K562 (cell line): ENCODE data around the gene METAP1. TPM values are rescaled to one million over a fixed set of nuclear protein-coding genes. Genes with fewer than 3 reads are reported as not detected.
"Not testable (repeated sequence)": the region's sequence is repeated elsewhere in the genome, so short reads cannot be mapped to it uniquely, and the experiment has no call there.

Experiments
- ATAC-seq: fragments of 200-7000 bp; cut with Tn5 transposase; 3 replicates; pipeline ENCODE4 v1.9.1; 2020; ENCODE audit warnings: moderate library complexity
- BruUV-seq: library from RNA; stranded (reverse); fragments of 400-500 nt; replicated peaks from 2 replicates; lab custom pipeline; 2021; lab: Mats Ljungman, UMichigan
- CTCF ChIA-PET: fragments of 300-600 bp; formaldehyde crosslinking; extraction: SDS; loops from one replicate; lab custom pipeline; 2021; ENCODE audit warnings: low intra/inter-chr PET ratio; lab: Yijun Ruan, JAX
- POLR2A ChIA-PET: fragments of 300-600, 350-650 bp; sonication (Branson Sonifier 250); formaldehyde crosslinking; extraction: SDS; loops from one replicate; lab custom pipeline; 2021; ENCODE audit warnings: antibody characterized with exemption, inconsistent platforms; lab: Yijun Ruan, JAX
- DNase-seq, 4 experiments: peaks; one replicate each; pipeline versions ENCODE4 v3.0.0 to v3.0.0-alpha.2; 2011 to 2018; ENCODE audit warnings: low spot score in 3 of 4, mixed read lengths in 3 of 4; ENCODE audit errors: extremely low read depth in 1 of 4
- FAIRE-seq: peaks from 2 replicates; lab custom pipeline; 2011; peaks lifted over from hg19 to GRCh38; lab: Jason Lieb, UNC
- H2AFZ ChIP-seq: 2 replicates; pipeline ENCODE4 v1.6.0; 2011; ENCODE audit warnings: low read depth, low read length, control low read depth, inconsistent platforms
- H3K27ac ChIP-seq: fragments of 200-600 bp; 3 replicates; pipeline ENCODE4 v1.8.0; 2011; ENCODE audit warnings: low read depth, mild to moderate bottlenecking, control low read depth, inconsistent platforms, low read length, moderate library complexity, mixed read lengths; ENCODE audit errors: extremely low read depth
- H3K27me3 ChIP-seq, 2 experiments: fragments of 300-600 bp in 1 of 2; 2 replicates in 1 of 2; 3 replicates in 1 of 2; pipeline versions ENCODE4 v1.6.0 to v1.8.0; 2011; ENCODE audit warnings: inconsistent platforms in 2 of 2, low read length in 2 of 2, mild to moderate bottlenecking in 1 of 2, mixed read lengths in 1 of 2, moderate library complexity in 1 of 2; ENCODE audit not compliant: control insufficient read depth in 2 of 2, insufficient read depth in 2 of 2
- H3K36me3 ChIP-seq: fragments of 300-600 bp; 3 replicates; pipeline ENCODE4 v1.8.0; 2011; ENCODE audit warnings: mild to moderate bottlenecking, low read length, inconsistent platforms; ENCODE audit not compliant: control insufficient read depth, insufficient read depth
- H3K4me1 ChIP-seq, 2 experiments: fragments of 200-600 bp in 1 of 2; replicated peaks in 1 of 2; 2 replicates in 1 of 2; 3 replicates in 1 of 2; pipeline versions ENCODE4 v1.5.1 to v1.8.0; 2011; ENCODE audit warnings: inconsistent platforms in 2 of 2, low read length in 2 of 2, mild to moderate bottlenecking in 1 of 2, mixed read lengths in 1 of 2, moderate library complexity in 1 of 2; ENCODE audit not compliant: control insufficient read depth in 2 of 2, insufficient read depth in 2 of 2
- H3K4me2 ChIP-seq: 2 replicates; pipeline ENCODE4 v1.6.1; 2011; ENCODE audit warnings: low read length, control low read depth, inconsistent platforms, mixed read lengths; ENCODE audit not compliant: insufficient read depth
- H3K4me3 ChIP-seq: fragments of 200-600 bp; sonication (generic), shearing (Covaris generic); 2 replicates; pipeline ENCODE4 v1.5.1; 2016; ENCODE audit warnings: control low read depth, inconsistent platforms
- H3K79me2 ChIP-seq: fragments of 200-600 bp; 3 replicates; pipeline ENCODE4 v1.8.0; 2011; ENCODE audit warnings: low read length, inconsistent platforms; ENCODE audit not compliant: control insufficient read depth, insufficient read depth
- H3K9ac ChIP-seq, 2 experiments: 2 replicates each; pipeline versions ENCODE4 v1.6.0 to v1.6.1; 2011; ENCODE audit warnings: low read depth in 2 of 2, low read length in 2 of 2, control low read depth in 1 of 2, inconsistent platforms in 1 of 2, mild to moderate bottlenecking in 1 of 2, mixed read lengths in 1 of 2; ENCODE audit not compliant: insufficient read depth in 1 of 2
- H3K9me1 ChIP-seq: one replicate; pipeline ENCODE4 v1.6.0; 2011; ENCODE audit warnings: inconsistent platforms, mild to moderate bottlenecking, low read length, moderate library complexity; ENCODE audit not compliant: control insufficient read depth, insufficient read depth
- H3K9me3 ChIP-seq: replicated peaks from 2 replicates; pipeline ENCODE4 v1.5.1; 2011; ENCODE audit warnings: low read depth, low read length, inconsistent platforms; ENCODE audit not compliant: control insufficient read depth, insufficient read depth
- H4K20me1 ChIP-seq: replicated peaks from 2 replicates; pipeline ENCODE4 v1.6.1; 2011; ENCODE audit warnings: low read length, inconsistent platforms, mixed read lengths; ENCODE audit not compliant: control insufficient read depth, insufficient read depth
- BCOR ChIP-seq: fragments of 450-650 bp; IDR thresholded peaks from 2 replicates; pipeline ENCODE4 v1.6.1; 2016
- ILK ChIP-seq: fragments of 450-650 bp; IDR thresholded peaks from 2 replicates; pipeline ENCODE4 v1.6.1; 2016; ENCODE audit warnings: missing genetic modification characterization, low read depth, mild to moderate bottlenecking, missing compliant biosample characterization, moderate library complexity, borderline replicate concordance
- KDM1A ChIP-seq, 2 experiments: fragments of 450-650 bp; IDR thresholded peaks; 2 replicates each; pipeline ENCODE4 v1.6.1; 2016; ENCODE audit warnings: mild to moderate bottlenecking in 2 of 2
- NCOA4 ChIP-seq: fragments of 450-650 bp; IDR thresholded peaks from 2 replicates; pipeline ENCODE4 v1.6.1; 2018; ENCODE audit warnings: mild to moderate bottlenecking; ENCODE audit not compliant: partially characterized antibody
- PHB ChIP-seq: fragments of 250-450 bp; sonication (Bioruptor Pico); IDR thresholded peaks from 2 replicates; pipeline ENCODE4 v1.5.0; 2021
- POLR2A ChIP-seq: fragments of 450-650 bp; conservative IDR thresholded peaks from 2 replicates; pipeline ENCODE4 v1.6.1; 2016
- SMARCA5 ChIP-seq: fragments of 450-650 bp; IDR thresholded peaks from 2 replicates; pipeline ENCODE4 v1.6.1; 2016
- SUPT5H ChIP-seq: fragments of 450-650 bp; IDR thresholded peaks from 2 replicates; pipeline ENCODE4 v1.6.1; 2016
- ZNF146 ChIP-seq: IDR thresholded peaks from one replicate; pipeline ENCODE4 v1.6.1; 2018; ENCODE audit warnings: missing compliant biosample characterization; ENCODE audit not compliant: unreplicated experiment
- ZNF217 ChIP-seq: sonication (generic); formaldehyde crosslinking; IDR thresholded peaks from 2 replicates; pipeline ENCODE4 v1.8.0; 2022; ENCODE audit warnings: mild to moderate bottlenecking, missing genetic modification reagents
- ZNF584 ChIP-seq: fragments of 200-800 bp; sonication (Bioruptor generic); IDR thresholded peaks from 2 replicates; pipeline ENCODE4 v1.6.1; 2016; ENCODE audit warnings: low read depth, mild to moderate bottlenecking, missing genetic modification characterization, missing compliant biosample characterization
- WGBS: fragments of 100-300 bp; shearing (Covaris generic); methylation state at CpG from one replicate; pipeline ENCODE4 v1.1.6; 2016; ENCODE audit warnings: low coverage, mixed read lengths; ENCODE audit not compliant: insufficient coverage; ENCODE audit errors: missing lambda C conversion rate; 5-methylcytosine and 5-hydroxymethylcytosine counted together
- in situ Hi-C: fragments of 300-500 bp; cut with MboI; formaldehyde crosslinking; loops from 4 replicates; pipeline ENCODE4 v1.15.0; 2018; ENCODE audit warnings: inconsistent platforms, mixed read lengths
- intact Hi-C: fragments of 100-400 bp; cut with micrococcal nuclease; formaldehyde crosslinking; loops from 2 replicates; pipeline ENCODE4 v1.14.2; 2022
- polyA plus RNA-seq, 8 experiments: library from polyadenylated mRNA; depleted of rRNA in 4 of 8; stranded (reverse) in 5 of 8; unstranded in 3 of 8; fragments of >200 nt; fragmentation: Nextera tagmentation in 2 of 8; fragmentation: Illumina TruSeq in 1 of 8; extraction: Ambion mirVana in 2 of 8; extraction: Trizol in 1 of 8; gene quantifications; 2 replicates each; pipeline versions ENCODE4 v1.2.1 to v1.2.3, GENCODE V29; 2011 to 2014; ENCODE audit warnings: inconsistent platforms in 1 of 8, missing spikeins in 1 of 8
- total RNA-seq, 7 experiments: library from RNA; depleted of rRNA in 6 of 7; stranded (reverse); fragments of >200 nt in 6 of 7; fragmentation: Illumina TruSeq in 2 of 7; extraction: Trizol in 2 of 7; gene quantifications; 2 replicates each; pipeline versions ENCODE4 v1.2.1 to v1.2.3, GENCODE V29; 2011 to 2021; ENCODE audit warnings: low replicate concordance in 1 of 7

Gene METAP1
- total and polyA plus RNA-seq, 9 of the 15 experiments (the other 6 are each of a cell fraction or from before 2014, with no cell fraction given): 31.4 to 77.6 (median 59.5) TPM

- H3K9me3 ChIP-seq: no peaks in the 10 kb centered on the region
- ATAC-seq (no peak), FAIRE-seq (no peak), DNase-seq (no peak)
- in situ Hi-C loops (no loop called here), intact Hi-C loops (no loop called here)
- TF ChIP-seq SMARCA5 (no peak), ILK (tag) (no peak), NCOA4 (no peak), ZNF584 (no peak), ZNF217 (CRISPR knock-in tag) (no peak), PHB (CRISPR knock-in tag) (no peak)
- POLR2A ChIA-PET: no interaction called here
- no peak overlapping the region for H3K9ac ChIP-seq
- no peak overlapping the region for H3K4me2 ChIP-seq
- 36% methylated on average over 3 of the region's 4 CpGs for WGBS
- no peaks in the 10 kb centered on the region for H3K9me1 ChIP-seq
- CTCF ChIA-PET: no interaction called here
- no peaks in the 10 kb centered on the region for H3K27me3 ChIP-seq
- no peak overlapping the region for H2AFZ ChIP-seq
- BruUV-seq: TSS peak; percentile 28
- no peaks in the 10 kb centered on the region for H3K4me1 ChIP-seq
- H3K36me3 ChIP-seq: peaks cover 74% of the 10 kb centered on the region
- no peaks in the 10 kb centered on the region for H4K20me1 ChIP-seq
- H3K79me2 ChIP-seq: no peaks in the 10 kb centered on the region
- no peak overlapping the region for H3K27ac ChIP-seq
- no peak overlapping the region for H3K4me3 ChIP-seq
Observed at GRCh38 chr4:99062120-99062519, 66.6 kb downstream of the METAP1 start.

GRCh38 chr4:99065521-99065920 is 70.0 kb downstream of the METAP1 start:
- H2AFZ ChIP-seq, POLR2A ChIA-PET, H3K9ac ChIP-seq, BruUV-seq, FAIRE-seq, H3K27ac ChIP-seq, in situ Hi-C loops, H3K27me3 ChIP-seq, H3K4me3 ChIP-seq, H3K4me2 ChIP-seq, intact Hi-C loops, H3K79me2 ChIP-seq, H4K20me1 ChIP-seq, H3K4me1 ChIP-seq, H3K9me3 ChIP-seq, CTCF ChIA-PET, ATAC-seq, DNase-seq, H3K9me1 ChIP-seq: not testable (repeated sequence)
- 100% methylated on average over 1 of the region's 2 CpGs for WGBS
- peak; percentile 31; the same call in 1 of the 2 replicates for TF ChIP-seq POLR2A
- TF ChIP-seq BCOR: peak; percentile 68; the same call in 1 of the 2 replicates
- peak; percentile 44 for TF ChIP-seq ZNF146 (CRISPR knock-in tag)
- peak in 1 of 2 experiments; percentile 36; a peak in 1 of 4 replicates for TF ChIP-seq KDM1A (IDR thresholded peaks at IDR 0.05)
- peak; percentile 41; the same call in 1 of the 2 replicates for TF ChIP-seq SMARCA5
- TF ChIP-seq SUPT5H: peak; percentile 39
- H3K36me3 ChIP-seq: peaks cover 60% of the 10 kb centered on the region
